ENCODE results near the gene ARID5B. TPM values are rescaled to one million over a fixed set of nuclear protein-coding genes. Genes with fewer than 3 reads are reported as not detected.

The ARID5B gene
- total RNA-seq, 4 donors from 2014 or later, result 17.7 to 54.6 (median 34.8) TPM

DNA sequence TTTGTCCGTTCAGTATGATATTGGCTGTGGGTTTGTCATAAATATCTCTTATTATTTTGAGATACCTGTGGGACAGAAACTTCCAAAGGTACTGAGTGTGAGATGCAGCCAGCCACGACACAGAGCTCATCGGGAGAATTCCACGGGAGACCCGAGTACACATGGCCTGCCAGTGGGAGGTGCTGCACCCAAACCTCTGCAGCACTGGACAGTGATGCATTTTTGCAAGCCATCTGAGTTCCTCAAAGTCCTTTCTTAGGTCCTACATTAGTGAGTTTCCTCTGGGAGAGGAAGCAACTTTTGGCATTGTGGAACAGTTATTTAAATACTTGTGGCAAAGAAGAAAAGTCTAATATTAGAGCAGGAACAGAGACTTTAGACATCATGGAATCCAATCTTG is 77.5 kb downstream of the ARID5B start:
- peak overlapping the region in 1 of 4 donors; percentile 21 for H3K27ac ChIP-seq
- no peaks in the 10 kb centered on the region for H3K9me3 ChIP-seq
- no peaks in the 10 kb centered on the region for H3K36me3 ChIP-seq
- H3K27me3 ChIP-seq, result no peaks in the 10 kb centered on the region
- intact Hi-C loops (cut with DNase I; ENCODE audit: low total_unique reads), result loop anchor here (1.0 to 10.0 kb wide), 2 partner anchors 27 to 56 kb away; no protein-coding TSS in a partner anchor
- WGBS, 2 donors (ENCODE audit: low coverage in 1 of 2), result 81% methylated on average over 5 of the region's 5 CpGs; no CpG with 5 or more reads in 1 of the 2 donors
- no peak for DNase-seq
- H3K4me1 ChIP-seq, result peaks cover 7 to 43% (median 33%) of the 10 kb centered on the region in 4 donors
- TF ChIP-seq POLR2AphosphoS5 (IDR thresholded peaks at IDR 0.05) (no peak), POLR2A (IDR thresholded peaks at IDR 0.05) (no peak), EP300 (IDR thresholded peaks at IDR 0.05; ENCODE audit: low read depth) (no peak)
- TF ChIP-seq, protein P1, sequence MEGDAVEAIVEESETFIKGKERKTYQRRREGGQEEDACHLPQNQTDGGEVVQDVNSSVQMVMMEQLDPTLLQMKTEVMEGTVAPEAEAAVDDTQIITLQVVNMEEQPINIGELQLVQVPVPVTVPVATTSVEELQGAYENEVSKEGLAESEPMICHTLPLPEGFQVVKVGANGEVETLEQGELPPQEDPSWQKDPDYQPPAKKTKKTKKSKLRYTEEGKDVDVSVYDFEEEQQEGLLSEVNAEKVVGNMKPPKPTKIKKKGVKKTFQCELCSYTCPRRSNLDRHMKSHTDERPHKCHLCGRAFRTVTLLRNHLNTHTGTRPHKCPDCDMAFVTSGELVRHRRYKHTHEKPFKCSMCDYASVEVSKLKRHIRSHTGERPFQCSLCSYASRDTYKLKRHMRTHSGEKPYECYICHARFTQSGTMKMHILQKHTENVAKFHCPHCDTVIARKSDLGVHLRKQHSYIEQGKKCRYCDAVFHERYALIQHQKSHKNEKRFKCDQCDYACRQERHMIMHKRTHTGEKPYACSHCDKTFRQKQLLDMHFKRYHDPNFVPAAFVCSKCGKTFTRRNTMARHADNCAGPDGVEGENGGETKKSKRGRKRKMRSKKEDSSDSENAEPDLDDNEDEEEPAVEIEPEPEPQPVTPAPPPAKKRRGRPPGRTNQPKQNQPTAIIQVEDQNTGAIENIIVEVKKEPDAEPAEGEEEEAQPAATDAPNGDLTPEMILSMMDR (IDR thresholded peaks at IDR 0.05), result peak in 1 of 5 experiments; percentile 11
- no peak overlapping the region for H3K4me3 ChIP-seq
- in situ Hi-C loops (cut with MboI; ENCODE audit: low pct_ligation_motif_present in 1 of 4, low pct_unique_long_range_greater_than_20kb in 1 of 4, low sequenced_read_pairs in 3 of 4), result no loop called here

DNA sequence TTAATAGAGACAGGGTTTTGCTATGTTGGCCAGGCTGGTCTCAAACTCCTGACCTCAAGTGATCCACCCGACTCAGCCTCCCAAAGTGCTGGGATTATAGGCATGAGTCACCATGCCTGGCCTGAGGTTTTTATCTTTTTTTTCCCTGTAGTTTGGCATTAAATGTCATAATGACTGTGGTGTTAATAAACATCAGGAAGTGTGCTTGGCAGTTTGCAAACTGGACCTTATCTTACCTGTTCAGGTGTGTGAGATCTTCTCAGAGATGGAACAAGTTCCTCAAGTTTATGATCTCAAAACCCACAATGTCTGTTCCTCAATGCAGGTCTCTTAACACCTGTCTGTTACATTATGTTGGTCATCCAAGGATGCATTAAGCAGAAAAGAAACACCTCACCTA is 80.0 kb downstream of the ARID5B start:
- in situ Hi-C loops (cut with MboI; ENCODE audit: low pct_ligation_motif_present in 1 of 4, low pct_unique_long_range_greater_than_20kb in 1 of 4, low sequenced_read_pairs in 3 of 4) (no loop called here), intact Hi-C loops (cut with DNase I; ENCODE audit: low total_unique reads) (no loop called here)
- Histone ChIP-seq H3K27me3 (no peaks in the 10 kb centered on the region), H3K4me1 (peaks cover 2 to 35% (median 19%) of the 10 kb centered on the region in 4 donors), H3K36me3 (no peaks in the 10 kb centered on the region), H3K9me3 (no peaks in the 10 kb centered on the region), H3K27ac (peak overlapping the region; percentile 15 to 46 (median 28)), H3K4me3 (no peak overlapping the region)
- 63% methylated on average over 1 of the region's 1 CpG; no CpG with 5 or more reads in 1 of the 2 donors for WGBS, 2 donors (ENCODE audit: low coverage in 1 of 2)
- DNase-seq, result no peak
- TF ChIP-seq EP300 (IDR thresholded peaks at IDR 0.05; ENCODE audit: low read depth), result no peak
- no peak for TF ChIP-seq POLR2A (IDR thresholded peaks at IDR 0.05)
- TF ChIP-seq, protein P1 (IDR thresholded peaks at IDR 0.05), result no peak
- no peak for TF ChIP-seq POLR2AphosphoS5 (IDR thresholded peaks at IDR 0.05)

DNA sequence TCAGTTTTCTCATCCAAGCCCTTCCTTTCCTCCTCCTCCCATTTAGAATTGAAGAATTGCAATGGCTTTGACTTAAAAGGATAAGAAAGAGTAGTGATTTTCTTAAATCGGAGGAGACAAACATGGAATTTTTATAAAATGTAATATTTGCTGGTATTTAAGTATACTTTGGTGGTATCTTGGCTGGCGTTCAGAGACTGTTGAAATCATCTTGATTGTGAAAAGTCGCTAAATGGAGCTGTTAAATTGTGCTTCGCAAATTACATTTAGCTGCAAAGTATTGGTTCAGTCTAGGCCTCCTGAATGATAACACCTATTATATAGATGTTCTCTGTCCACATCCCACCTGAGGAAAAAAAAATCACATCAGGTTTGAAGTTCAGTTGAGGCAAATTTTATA is 81.8 kb downstream of the ARID5B start:
- in situ Hi-C loops (cut with MboI; ENCODE audit: low pct_ligation_motif_present in 1 of 4, low pct_unique_long_range_greater_than_20kb in 1 of 4, low sequenced_read_pairs in 3 of 4), result no loop called here
- H3K4me3 ChIP-seq, result no peak overlapping the region
- 93 to 95% methylated on average over 4 of the region's 4 CpGs for WGBS, 2 donors (ENCODE audit: low coverage in 1 of 2)
- no peaks in the 10 kb centered on the region for H3K36me3 ChIP-seq
- peak overlapping the region in 1 of 4 donors; percentile 15 for H3K27ac ChIP-seq
- DNase-seq, result no peak
- no peaks in the 10 kb centered on the region for H3K27me3 ChIP-seq
- H3K4me1 ChIP-seq, result peaks cover 2 to 53% (median 27%) of the 10 kb centered on the region in 4 donors
- TF ChIP-seq EP300 (IDR thresholded peaks at IDR 0.05; ENCODE audit: low read depth), result no peak
- TF ChIP-seq POLR2A (IDR thresholded peaks at IDR 0.05), result no peak
- no peak for TF ChIP-seq POLR2AphosphoS5 (IDR thresholded peaks at IDR 0.05)
- TF ChIP-seq, protein P1 (IDR thresholded peaks at IDR 0.05), result no peak
- intact Hi-C loops (cut with DNase I; ENCODE audit: low total_unique reads), result no loop called here
- H3K9me3 ChIP-seq, result no peaks in the 10 kb centered on the region

DNA sequence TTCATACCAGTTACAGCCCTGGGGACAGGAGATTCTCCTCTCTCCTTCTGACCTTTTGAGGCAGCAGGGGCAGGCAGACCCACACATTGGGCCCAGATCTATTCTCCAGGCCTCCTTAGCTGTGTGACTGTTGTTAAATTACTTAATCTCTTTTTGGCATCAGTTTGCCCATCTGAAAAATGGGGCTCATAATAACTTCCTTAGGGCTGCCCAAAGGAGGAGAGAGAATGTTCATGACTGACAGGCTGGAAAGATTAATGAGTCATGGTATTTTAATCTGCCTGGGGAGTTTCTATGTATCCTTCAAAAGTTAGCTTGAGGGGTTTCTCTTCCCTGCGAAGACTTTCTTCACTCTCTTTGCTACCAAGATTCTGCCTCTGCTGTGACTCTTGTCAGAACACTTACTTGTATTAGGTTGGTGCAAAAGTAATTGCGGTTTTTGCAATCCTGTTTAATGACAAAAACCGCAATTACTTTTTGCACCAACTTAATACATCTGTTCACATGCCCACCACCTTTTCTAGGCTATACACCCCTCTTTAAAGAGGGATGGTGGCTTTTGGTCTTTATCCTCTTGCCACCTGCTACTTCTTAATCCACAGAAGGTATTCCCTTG is 83.4 kb downstream of the ARID5B start:
- no peaks in the 10 kb centered on the region for H3K36me3 ChIP-seq
- H3K4me3 ChIP-seq, result no peak overlapping the region
- peak overlapping the region in 2 of 4 donors; percentile 2 to 66 for H3K27ac ChIP-seq
- intact Hi-C loops (cut with DNase I; ENCODE audit: low total_unique reads), result no loop called here
- H3K4me1 ChIP-seq, result peaks cover 2 to 49% (median 22%) of the 10 kb centered on the region in 4 donors
- no peaks in the 10 kb centered on the region for H3K9me3 ChIP-seq
- H3K27me3 ChIP-seq, result no peaks in the 10 kb centered on the region
- DNase-seq, result no peak
- in situ Hi-C loops (cut with MboI; ENCODE audit: low pct_ligation_motif_present in 1 of 4, low pct_unique_long_range_greater_than_20kb in 1 of 4, low sequenced_read_pairs in 3 of 4), result no loop called here
- 80 to 88% methylated on average over 1 to 3 of the region's 3 CpGs for WGBS, 2 donors (ENCODE audit: low coverage in 1 of 2)
- TF ChIP-seq POLR2A (IDR thresholded peaks at IDR 0.05) (no peak), POLR2AphosphoS5 (IDR thresholded peaks at IDR 0.05) (no peak), EP300 (IDR thresholded peaks at IDR 0.05; ENCODE audit: low read depth) (no peak)
- TF ChIP-seq, protein P1 (IDR thresholded peaks at IDR 0.05), result no peak

Data from transverse colon (tissue), 4 donors.